ENCODE data around the gene CNKSR2.

CNKSR2 gene

DNA sequence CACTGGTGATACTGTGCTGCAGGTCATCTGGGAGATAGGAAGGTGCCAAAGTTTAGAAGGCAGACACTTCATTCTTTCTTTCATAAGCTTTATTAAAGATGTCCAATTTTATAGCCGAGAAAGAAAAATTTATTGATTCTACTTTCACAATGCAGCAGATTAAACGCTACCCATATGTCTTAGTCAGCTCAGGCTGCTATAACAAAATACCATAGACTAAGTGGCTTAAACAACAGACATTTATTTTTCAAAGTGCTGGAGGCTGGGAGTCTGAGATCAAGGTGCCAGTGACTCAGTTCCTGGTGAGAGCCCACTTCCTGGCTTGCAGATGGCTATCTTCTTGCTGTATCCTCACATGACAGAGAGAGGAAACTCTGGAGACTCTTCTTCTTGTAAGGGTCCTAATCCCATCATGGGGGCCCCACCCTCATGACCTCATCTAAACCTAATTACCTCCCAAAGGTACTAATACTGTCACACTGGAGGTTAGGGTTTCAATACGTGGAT lies 317.3 kb downstream of the CNKSR2 start:
- DNase-seq: no peak

DNA sequence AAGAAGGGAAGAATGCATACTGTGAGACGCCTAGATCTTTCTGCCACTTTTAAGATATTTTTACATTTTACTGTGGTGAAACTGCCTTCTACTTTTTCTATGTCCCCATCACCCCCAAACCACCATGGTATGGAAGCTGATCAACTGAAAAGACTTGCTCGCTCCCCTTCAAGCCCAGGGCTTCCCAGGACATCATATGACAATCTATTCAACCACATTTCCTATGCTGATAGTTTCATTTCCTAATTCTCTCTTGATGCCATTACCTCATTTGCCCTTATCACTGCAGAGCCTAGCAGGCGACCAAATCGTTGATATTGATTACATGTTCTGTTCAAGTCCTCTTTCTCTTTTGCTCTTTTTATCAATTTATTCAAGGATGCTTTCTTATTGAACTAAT lies 324.1 kb downstream of the CNKSR2 start:
- no peak for DNase-seq

DNA sequence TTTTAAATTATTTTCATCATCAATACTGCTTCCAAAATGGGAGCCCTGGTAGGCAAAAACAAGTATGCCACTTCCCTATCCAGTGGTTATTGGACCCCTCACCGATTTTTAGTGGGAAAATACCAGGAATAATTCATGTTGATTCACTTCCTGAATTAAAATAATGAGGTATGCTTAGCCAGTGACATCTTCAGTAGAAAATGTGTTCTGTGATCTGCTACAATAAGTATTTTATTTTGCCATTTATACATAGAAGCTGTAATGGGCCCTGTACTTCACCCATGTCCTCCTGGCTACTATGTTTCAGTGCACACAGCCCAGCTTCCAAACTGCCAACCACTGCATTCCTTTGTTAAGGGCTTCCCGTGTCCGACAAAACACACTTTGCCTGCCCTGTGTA lies 324.9 kb downstream of the CNKSR2 start:
- DNase-seq: no peak

DNA sequence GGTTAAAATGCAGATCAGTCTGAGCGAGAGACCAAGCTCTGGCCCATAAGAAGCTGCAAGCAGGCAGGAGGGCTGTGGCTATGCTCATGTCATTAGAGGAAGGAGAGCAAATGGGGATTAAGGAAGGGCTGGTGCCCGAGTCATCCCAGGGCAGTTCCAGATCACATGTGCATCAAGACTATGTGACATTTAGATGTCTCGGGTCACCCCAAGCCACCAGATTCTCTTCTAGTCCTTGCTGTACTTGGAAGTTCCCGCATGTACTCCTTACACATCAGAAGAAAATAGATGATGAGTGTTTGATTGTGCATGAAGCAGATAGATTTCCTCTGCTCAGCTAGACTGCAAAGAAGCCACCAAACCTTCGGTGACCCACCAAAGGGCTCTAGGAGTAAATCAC lies 326.1 kb downstream of the CNKSR2 start:
- DNase-seq: no peak

DNA sequence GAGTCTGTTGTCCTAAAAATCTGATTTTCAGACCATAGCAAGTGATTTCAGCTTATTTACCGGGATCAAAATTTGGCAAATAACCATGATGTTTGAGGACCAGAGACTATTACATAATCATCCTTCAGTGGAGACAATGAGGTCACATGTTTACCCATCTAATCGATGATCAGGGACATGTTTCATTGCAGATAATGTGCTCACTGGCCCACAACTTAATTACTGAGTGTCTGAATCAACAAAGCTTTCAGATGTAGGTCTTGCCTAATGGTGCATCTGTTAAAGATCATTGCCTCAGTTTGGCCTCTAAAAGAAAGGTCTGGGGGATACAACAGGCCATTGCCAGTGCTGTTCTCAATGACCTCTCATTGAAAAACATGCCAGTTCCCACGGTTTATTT lies 326.7 kb downstream of the CNKSR2 start:
- DNase-seq: no peak

DNA sequence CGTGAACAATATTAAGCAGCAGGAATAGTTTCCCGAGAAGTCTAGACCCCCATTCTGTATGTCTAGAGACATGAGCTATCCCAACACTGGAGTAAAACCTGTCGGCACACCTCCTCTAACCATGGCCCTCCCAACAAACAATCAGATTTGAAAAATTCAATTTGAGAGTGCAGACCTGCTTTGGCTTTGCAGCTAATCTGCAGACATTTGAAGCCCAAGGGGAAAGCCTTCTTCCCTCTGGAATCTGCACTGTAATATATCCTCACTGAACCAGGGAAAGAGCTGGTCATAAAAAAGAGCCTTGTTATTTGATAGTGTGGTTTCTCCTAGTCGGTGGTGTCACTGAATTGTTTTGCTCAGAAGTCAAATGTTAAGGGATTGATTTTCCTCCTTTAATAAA lies 328.5 kb downstream of the CNKSR2 start:
- DNase-seq: no peak

Measured in DMS79 (cell line).